HG03060 (cell line): ENCODE measurements around the gene ACVR2B.

ENCODE experiments used
- ATAC-seq: cut with Tn5 transposase; IDR thresholded peaks from one replicate; pipeline ENCODE4 v1.9.1; 2021; ENCODE audit warnings: low read depth, moderate number of reproducible peaks; ENCODE audit not compliant: unreplicated experiment

ACVR2B gene

GRCh38 chr3:38480093-38480445 lies 26.4 kb downstream of the ACVR2B start:
- ATAC-seq: no peak

DNA sequence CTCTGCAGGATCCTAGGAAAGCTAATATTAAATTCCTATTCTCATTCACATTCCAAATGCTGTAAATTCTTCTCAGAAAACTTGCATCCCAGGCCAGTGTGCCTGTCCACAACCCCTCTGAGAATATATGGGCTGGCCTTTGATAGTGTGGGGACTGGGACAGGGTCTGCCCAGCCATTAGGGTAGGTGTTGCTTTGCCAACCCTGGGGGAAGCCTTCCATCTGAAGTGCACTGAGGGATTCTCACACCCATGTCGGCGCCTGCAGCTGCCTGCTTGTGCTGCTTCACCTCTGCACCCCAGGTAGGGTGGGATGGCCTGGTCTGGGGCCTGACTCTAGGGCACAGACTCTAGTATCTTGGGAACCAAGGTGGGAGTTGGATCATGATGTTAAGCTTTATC lies 27.2 kb downstream of the ACVR2B start:
- no peak for ATAC-seq

DNA sequence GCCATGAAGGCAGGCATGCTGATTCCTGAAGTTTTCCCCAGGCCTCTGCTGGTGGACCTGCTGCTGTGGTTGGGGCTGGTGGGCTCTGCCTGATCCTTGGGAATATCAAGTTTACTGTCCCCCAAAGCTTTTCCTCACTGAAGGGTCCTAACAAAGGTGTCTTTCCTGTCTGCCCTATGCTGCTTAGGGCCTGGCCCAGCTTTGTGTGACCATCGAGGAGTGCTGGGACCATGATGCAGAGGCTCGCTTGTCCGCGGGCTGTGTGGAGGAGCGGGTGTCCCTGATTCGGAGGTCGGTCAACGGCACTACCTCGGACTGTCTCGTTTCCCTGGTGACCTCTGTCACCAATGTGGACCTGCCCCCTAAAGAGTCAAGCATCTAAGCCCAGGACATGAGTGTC lies 29.3 kb downstream of the ACVR2B start:
- ATAC-seq: no peak

DNA sequence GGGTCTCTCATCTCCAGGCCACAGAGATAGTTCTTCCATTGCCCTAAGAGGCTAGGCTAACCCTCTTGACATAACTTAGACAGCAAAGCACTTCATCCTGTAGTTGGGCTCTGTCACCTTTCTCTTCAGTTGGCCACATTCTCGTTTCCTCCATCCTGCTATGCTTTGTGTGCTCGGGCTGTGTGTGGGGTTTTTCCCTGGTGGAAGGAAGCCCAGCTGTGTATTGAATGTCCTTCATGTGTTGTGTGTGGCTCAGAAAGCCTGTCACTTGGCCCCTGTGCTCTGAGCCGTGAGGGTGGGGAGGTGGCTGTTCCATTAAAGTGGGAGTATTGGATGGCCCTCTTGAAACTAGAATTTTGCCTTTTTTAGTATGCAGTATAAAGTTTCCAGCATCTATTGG lies 33.6 kb downstream of the ACVR2B start:
- ATAC-seq: no peak

DNA sequence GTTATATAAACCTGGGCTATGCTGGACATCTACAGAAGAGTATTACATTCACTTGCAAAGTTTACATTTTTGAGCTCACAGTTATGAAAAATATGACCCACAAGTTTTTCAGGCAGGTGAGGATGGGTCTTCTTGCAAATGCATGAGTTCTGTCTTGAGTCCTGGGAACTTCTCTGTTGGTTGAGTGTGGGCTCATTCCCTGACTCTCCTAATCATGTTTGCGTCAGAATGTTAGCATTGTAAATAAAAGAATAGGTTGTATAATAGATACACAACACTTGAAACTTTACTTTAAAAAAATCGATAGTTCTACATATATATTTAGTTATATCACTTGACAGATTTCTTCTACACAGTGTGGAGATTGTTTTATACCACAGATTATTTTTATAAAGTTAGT lies 35.3 kb downstream of the ACVR2B start:
- ATAC-seq: no peak

DNA sequence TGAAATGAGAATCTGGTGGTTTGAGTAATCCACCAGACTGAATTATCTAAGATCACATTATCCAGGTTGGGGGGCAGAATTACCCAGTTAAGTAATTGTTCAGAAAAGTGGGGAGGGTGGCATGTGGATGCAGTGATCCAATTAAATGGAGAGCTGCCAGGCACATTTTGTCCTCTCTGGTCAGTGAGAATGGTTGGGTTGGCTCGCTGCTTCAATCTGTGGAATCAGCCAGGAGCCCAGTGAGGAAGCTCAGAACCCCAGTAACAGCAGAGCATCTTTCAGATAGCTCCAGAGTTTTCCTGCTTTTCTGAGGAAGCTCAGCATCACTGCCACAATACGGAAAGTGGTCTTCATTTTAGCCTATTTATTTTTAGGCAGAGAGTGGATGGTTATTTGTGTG lies 36.1 kb downstream of the ACVR2B start:
- ATAC-seq: no peak

GRCh38 chr3:38490281-38491030 lies 36.8 kb downstream of the ACVR2B start:
- no peak for ATAC-seq

DNA sequence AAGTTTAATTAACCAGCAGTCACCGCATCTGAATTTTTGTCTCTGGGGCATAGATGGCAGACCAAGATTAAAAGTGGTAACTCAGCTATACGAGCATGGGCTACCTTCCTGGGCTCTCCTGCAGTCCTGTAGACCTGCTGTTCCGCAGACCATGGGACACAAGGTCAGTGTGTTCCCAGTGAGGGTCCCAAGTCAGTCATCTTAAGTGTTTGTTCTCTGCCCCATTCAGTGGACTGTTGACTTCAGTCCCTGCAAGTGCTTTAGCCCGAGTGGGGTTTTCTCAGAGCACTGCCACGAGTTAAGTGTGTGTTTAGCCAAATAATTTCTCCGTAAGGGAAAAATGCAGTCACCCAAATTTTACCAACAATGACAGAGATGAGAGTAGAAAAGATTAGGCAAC lies 37.5 kb downstream of the ACVR2B start:
- no peak for ATAC-seq

DNA sequence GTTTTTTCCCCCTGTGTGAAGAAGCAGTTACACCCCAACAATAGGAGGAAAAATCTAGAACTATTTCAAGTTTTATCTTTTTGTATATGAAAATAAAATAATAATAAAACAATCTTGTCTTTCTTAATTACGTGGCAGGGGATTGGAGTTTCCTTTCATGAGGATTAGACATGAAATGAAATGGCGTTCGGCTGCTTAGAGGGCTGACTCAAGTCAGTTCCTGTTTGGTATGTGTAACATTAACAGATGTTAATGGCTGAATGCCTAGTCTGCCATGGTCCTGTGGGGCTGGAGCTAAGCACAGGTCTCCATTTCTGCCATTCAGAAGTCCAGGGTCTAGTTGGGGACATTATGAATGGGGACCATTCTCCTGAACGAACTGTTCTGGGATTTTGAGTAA lies 39.3 kb downstream of the ACVR2B start:
- ATAC-seq: no peak

- ATAC-seq: peak; percentile 63
Observed at GRCh38 chr3:38496131-38496910, 42.6 kb downstream of the ACVR2B start, which contains the start of gene EXOG. EXOG (plus strand) TSS chr3:38496340; CDS start chr3:38496368, 28 bp downstream.

DNA sequence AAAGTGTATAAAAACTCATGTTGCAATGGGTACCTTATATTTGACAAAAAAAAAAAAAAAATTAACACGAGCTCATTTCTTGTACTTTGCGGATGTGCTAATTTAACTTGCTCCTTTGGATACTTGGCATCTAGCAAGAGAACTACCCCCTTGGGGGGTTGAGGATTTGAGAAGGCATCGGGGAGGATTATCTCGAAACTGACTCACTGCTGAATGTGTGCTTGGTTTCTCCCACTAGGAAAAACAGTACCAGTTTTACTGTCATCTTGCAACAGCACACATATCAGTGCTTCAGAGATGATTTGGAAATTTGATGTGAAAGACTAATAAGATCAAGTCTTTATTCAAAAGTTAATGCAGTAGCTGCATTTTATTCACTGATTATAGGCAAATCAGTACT lies 43.3 kb downstream of the ACVR2B start:
- no peak for ATAC-seq

DNA sequence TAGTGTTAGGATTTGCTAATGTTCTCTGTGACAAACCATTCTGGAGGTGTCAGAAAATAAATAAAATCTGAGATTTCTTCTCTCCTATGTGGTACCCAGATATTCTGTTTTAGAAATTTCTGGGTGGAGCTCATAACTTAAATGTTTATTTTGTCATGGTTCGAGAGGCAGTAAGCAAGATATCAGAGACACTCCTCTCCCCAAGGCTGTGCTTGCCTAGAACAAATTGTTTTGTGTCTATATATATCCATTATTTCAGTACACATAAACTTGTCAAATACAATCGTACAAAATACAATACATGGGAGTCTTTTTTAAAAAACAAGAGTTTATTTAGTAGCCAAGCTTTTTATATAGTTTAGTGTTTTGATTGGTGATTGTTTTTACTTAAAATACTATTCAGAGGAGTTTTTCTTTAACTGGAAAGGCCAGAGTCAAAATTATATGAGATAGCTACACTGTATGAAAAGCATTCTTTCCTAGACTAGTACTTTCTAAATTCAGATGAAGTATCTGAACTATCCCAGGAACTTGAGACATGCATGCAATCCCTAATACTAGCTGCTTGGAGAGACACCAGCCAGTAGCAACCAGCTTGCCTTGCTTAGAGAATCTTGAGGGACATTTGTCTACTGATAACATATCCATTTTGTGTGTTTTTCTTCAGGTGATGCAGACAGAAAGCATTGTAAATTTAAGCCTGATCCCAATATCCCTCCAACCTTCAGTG lies 47.2 kb downstream of the ACVR2B start:
- no peak for ATAC-seq

GRCh38 chr3:38507120-38507519 lies 53.4 kb downstream of the ACVR2B start:
- no peak for ATAC-seq

DNA sequence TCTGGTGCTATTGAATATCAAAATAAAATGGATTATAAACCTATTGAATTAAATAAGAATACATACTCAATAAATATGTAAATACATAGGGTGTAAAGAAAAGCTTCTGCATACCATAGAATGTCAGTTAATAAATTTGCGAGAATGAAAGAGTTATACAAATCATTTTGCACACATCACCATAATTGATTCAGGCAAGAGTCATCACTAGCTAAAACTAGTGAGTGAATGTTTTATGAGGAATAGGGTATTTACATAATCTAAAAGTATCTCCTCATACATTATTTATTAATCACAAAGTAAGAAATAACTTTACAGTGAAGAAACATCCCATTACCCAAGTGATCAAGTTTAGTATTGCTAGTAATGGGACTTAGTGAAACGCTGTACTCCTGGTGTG lies 56.0 kb downstream of the ACVR2B start:
- no peak for ATAC-seq

DNA sequence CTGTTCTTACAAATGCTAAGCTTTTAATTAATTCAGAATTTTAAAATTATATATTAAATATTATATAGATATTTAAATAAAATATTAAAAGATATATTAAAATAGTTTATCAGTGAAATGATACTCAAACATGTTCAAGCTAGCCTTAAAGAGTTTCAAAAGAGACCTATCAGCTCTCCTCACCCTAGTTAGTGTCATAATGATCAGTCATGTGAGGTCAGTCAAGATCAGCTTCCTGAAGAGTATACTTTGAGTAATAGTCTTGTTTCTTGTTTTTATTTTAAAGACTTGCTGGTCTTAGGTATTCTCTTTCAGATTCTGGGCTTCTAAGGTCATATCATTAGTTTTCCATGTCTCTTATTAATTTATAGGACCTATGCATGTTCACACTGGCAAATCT lies 56.9 kb downstream of the ACVR2B start:
- ATAC-seq: no peak

DNA sequence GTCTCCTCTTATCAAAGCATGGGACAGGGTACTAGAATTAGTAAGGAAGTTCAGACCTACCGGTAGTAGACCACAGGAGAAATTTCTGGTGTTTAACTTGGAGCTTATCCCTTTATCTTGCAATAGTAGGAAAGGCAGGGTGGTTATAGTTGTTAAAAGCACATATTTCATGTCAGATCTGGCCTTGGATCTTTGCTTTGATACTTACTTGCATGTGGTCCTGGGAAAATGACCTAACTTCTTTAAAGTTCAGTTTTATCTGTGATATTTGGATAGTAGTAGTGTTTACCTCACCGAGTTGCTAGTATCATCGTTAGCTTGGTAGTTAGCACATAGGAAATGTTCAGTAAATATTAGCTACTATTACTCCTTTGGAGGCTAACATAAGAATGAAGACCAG lies 57.9 kb downstream of the ACVR2B start:
- no peak for ATAC-seq

GRCh38 chr3:38515367-38515766 lies 61.7 kb downstream of the ACVR2B start:
- no peak for ATAC-seq

DNA sequence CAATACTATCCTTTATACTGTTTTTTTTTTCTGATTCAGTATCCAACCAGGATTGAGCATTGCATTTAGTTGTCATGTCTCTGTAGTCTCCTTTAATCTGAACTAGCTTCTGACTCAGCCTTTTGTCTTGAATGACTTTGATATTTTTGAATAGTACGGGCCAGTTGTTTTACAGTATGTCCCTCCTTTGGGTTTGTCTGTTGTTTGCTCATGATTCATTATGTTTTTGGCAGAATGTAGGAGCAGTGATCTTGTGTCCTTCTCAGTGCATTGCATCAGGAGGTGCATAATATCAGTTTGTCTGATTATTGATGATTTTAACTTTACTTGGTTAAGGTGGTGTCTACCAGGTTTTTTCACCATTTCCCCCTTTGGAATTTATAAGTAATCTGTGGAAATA lies 63.0 kb downstream of the ACVR2B start:
- no peak for ATAC-seq

- no peak for ATAC-seq
Observed at GRCh38 chr3:38519000-38519399, 65.3 kb downstream of the ACVR2B start.

DNA sequence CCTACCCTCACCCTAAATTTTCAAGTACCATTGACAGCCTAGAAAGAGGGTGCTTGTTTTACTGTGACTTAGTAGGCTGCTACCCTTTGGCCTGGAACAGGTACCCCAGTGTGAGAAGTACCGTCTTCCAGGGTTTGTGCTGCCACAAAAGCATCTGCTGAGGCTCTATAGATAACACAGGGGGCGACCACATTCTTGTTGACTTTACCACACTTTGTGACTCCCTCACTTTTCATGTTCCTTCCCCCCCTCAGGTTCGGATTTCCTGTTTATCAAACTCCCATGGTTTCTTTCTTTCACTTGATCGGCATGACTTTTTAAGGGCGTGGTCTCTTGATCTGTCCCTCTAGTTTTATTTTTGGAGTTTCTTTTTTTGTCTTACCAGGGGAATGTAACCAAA lies 66.0 kb downstream of the ACVR2B start:
- ATAC-seq: no peak

DNA sequence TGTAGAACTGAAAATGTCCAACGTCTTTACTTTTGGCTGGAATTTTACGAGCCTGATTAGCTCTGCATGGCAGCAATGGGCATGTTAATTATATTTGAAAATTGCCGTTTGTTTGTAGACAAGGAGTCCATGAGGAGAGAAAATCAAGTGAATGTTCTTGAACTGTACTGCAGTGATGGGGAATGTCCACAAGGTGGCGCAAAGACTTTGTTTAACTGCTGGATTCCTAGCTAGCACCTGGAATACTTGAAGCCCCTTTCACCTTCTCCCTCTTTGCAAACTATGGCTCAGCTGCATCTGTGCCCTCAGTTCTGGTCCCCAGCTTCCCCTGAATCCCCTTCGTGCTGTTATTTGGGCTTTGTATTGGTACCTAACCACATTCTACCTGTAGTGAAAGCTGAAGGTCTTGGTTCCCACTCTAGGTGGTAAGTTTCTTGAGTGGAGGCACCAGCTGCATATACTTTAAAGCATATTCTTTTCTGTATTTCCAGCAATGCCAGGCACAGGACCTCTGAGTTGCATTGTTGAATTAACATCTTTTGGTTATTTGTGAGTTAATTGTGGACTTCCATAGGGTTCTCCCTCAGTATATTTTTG lies 67.8 kb downstream of the ACVR2B start:
- ATAC-seq: no peak
